GM12874 (cell line): ENCODE measurements around the gene GLP1R.

Experiments used
- TF ChIP-seq, protein P1 (sequence below): IDR thresholded peaks from 2 replicates; pipeline ENCODE4 v1.5.1; 2011; ENCODE audit warnings: low read depth, mild to moderate bottlenecking, control low read depth, low read length, moderate library complexity; ENCODE audit not compliant: insufficient read depth

Gene GLP1R

DNA sequence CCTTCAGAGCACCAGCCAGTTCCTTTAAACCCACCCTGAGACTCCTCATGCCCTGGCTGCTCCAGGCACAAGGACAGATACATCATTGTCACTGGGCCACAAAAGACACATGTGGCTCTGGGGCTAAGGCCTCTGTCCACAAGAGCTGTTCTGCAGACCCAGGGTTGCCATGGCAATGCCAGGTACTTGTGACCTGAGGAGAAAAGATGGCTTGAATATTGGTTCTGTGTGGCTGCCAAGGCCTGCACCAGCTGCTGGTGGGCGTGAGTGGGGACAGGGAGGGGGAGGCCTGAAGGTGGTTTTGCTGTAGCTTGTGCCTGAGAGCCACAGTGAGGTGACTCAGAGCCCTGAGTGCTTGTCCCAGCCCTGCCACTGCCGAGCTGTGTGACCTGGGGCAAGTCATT, 34.7 kb downstream of the GLP1R start:
- TF ChIP-seq, protein P1, sequence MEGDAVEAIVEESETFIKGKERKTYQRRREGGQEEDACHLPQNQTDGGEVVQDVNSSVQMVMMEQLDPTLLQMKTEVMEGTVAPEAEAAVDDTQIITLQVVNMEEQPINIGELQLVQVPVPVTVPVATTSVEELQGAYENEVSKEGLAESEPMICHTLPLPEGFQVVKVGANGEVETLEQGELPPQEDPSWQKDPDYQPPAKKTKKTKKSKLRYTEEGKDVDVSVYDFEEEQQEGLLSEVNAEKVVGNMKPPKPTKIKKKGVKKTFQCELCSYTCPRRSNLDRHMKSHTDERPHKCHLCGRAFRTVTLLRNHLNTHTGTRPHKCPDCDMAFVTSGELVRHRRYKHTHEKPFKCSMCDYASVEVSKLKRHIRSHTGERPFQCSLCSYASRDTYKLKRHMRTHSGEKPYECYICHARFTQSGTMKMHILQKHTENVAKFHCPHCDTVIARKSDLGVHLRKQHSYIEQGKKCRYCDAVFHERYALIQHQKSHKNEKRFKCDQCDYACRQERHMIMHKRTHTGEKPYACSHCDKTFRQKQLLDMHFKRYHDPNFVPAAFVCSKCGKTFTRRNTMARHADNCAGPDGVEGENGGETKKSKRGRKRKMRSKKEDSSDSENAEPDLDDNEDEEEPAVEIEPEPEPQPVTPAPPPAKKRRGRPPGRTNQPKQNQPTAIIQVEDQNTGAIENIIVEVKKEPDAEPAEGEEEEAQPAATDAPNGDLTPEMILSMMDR = no peak

DNA sequence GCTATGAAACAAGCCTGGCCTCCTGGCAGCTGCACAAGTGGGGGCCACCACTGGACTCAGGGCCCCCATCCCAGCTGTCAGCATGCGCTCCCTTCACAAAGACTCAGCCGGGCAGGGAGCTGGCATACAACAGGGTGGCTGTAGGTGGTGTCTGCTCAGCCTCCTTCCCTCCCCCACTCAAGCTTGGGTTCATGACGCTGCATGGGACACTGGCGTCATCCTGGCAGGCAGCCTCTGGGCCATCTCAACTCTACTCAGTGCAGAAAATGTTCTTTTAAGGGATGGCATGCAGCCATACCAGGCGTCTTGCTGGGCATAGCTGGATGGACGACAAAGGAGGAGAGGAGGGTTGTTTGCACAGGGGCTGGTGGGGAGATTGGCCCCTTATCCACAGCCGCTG, 35.9 kb downstream of the GLP1R start:
- TF ChIP-seq, protein P1 = no peak

DNA sequence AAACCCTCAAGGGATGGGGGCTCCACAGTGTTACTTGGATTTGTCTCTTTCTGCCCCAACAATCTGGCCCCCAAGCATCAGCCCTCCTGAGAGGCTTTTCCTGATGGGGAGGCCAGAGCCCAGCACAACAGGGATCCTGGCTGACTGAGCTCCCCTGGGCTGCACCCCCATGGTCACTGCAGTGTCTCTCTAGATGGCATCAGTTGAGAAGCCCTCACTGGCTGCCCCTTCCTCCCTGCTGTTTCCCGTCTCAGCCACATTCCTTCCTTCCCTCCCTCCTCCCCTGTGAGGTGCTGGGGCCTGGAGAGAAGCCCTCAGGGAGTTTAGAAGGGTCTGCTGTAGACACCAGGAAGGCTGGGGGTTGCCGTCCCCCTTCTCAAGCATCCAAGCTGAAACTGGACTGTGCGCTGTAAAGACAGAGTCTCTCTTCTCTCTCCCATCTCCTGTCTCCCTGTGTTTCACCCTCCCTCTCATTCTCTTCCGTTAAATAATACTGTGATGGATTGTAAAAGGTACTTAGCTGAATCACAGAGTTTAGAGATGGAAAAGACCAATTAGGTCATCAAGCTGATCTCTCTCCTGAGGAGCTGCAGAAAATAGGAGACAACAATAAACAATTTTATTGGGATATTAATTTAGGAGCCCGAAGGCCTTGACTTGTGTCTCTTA, 36.7 kb downstream of the GLP1R start:
- TF ChIP-seq, protein P1 = no peak

DNA sequence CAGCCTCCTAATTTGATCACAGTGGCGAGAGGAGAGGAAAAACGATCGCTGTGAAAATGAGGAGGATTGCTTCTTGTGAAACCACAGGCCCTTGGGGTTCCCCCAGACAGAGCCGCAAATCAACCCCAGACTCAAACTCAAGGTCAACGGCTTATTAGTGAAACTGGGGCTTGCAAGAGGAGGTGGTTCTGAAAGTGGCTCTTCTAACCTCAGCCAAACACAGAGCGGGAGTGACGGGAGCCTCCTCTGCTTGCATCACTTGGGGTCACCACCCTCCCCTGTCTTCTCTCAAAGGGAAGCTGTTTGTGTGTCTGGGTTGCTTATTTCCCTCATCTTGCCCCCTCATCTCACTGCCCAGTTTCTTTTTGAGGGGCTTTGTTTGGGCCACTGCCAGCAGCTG, 37.7 kb downstream of the GLP1R start:
- TF ChIP-seq, protein P1 = no peak

DNA sequence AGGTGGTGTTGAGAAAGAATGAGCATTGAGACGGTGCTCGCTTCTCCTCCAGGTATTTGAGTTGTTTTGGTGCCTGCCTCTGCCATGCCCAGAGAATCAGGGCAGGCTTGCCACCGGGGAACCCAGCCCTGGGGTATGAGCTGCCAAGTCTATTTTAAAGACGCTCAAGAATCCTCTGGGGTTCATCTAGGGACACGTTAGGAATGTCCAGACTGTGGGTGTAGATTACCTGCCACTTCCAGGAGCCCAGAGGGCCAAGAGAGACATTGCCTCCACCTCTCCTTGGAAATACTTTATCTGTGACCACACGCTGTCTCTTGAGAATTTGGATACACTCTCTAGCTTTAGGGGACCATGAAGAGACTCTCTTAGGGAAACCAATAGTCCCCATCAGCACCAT, 38.1 kb downstream of the GLP1R start:
- TF ChIP-seq, protein P1 = no peak

DNA sequence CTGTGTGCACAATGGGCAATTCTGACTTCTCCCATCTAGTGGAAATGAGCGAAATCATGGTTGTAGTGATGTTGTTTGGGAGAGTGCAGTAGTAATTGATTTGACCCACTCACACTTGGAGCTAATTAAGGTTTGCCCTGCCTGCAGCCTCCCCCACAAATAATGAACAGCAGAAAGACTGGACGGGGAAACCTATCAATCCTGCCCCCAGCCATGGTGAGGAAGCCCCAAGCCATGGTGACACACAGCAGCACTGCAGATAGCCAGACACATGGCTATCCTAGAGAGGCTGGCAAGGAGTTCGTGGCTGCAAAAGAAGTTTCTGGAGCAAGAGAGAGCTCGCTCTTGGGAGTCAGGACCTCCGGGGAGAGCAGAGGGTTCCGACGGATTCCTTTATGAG, 38.6 kb downstream of the GLP1R start:
- TF ChIP-seq, protein P1 = no peak

DNA sequence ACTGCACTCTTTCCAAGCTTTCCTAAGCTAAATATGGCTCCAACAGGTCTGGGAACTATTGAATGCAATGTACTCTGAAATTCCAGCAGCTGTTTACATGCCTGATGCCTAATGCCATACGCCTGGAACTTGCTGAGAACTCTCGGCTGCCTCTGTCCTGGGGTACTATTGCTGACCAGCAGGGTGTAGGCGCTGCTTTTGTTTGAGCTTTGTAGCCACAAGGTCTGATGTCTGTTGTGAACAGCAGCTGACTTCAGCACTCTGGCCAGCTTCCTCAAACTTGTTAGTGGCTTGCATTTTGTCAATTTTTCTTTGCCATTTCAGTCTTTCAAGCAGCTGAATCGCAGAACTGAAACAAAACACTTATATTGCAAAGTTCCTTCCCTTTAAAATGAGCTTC, 39.8 kb downstream of the GLP1R start:
- TF ChIP-seq, protein P1 = no peak; the same call in 1 of the 2 replicates

DNA sequence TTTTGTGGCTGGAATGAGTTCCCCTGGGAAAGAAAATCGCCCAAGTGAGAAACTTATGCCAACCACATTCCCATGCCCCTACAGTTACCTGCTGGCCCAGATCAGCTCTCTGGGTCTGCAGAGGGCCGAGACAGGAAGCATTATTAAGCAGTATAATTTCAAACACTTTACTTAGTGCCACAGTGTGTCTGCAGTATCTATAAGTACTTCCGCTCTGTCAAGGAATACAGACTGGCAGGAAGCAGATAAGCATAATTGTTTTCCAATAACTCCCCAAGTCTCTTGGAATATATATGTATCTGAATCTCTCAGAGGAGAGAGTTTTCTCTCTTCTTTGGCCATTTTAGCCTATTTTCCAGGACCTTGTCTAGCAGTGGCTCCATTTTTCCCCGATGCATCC, 41.5 kb downstream of the GLP1R start:
- TF ChIP-seq, protein P1 = no peak
